ENCODE data around the gene COASY.
"Not testable (repeated sequence)": the region's sequence is repeated elsewhere in the genome, so short reads cannot be mapped to it uniquely, and the experiment has no call there.

COASY gene

DNA sequence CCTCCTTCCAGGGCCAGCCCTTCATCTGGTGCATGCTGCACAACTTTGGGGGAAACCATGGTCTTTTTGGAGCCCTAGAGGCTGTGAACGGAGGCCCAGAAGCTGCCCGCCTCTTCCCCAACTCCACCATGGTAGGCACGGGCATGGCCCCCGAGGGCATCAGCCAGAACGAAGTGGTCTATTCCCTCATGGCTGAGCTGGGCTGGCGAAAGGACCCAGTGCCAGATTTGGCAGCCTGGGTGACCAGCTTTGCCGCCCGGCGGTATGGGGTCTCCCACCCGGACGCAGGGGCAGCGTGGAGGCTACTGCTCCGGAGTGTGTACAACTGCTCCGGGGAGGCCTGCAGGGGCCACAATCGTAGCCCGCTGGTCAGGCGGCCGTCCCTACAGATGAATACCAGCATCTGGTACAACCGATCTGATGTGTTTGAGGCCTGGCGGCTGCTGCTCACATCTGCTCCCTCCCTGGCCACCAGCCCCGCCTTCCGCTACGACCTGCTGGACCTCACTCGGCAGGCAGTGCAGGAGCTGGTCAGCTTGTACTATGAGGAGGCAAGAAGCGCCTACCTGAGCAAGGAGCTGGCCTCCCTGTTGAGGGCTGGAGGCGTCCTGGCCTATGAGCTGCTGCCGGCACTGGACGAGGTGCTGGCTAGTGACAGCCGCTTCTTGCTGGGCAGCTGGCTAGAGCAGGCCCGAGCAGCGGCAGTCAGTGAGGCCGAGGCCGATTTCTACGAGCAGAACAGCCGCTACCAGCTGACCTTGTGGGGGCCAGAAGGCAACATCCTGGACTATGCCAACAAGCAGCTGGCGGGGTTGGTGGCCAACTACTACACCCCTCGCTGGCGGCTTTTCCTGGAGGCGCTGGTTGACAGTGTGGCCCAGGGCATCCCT lies 18.5 kb upstream of the COASY start:
- Histone ChIP-seq H2AFZ (ENCODE audit: low read length, unreplicated experiment) (no peak overlapping the region), H3K36me3 (ENCODE audit: insufficient read depth, low read length) (peaks cover 15% of the 10 kb centered on the region; the same call in 1 of the 2 replicates), H3K4me3 (ENCODE audit: low read depth, low read length) (no peak overlapping the region), H3K27me3 (ENCODE audit: insufficient read depth, low read length) (no peaks in the 10 kb centered on the region), H3K79me2 (ENCODE audit: control insufficient read depth, insufficient read depth, low read length, unreplicated experiment) (peaks cover 1% of the 10 kb centered on the region), H3K4me1 (ENCODE audit: control insufficient read depth, insufficient read depth, low read length, unreplicated experiment) (peaks cover 7% of the 10 kb centered on the region), H3K27ac (ENCODE audit: low read depth, low read length) (no peak overlapping the region)

DNA sequence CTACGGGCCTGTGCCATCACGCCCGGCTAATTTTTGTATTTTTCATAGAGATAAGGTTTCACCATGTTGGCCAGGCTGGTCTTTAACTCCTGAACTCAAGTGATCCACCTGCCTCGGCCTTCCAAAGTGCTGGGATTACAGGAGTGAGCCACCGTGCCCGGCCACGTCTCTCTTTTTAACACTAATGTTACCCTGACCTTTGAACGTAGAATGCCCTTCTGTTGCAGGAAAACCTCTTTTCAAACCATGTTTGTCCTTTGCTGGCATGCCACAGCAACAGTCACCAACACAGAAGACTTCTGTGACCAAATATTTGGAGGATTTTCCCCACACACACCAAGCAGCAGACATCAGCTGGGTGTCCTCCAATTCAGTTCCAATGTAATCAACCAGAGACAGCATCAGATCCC lies 17.1 kb upstream of the COASY start:
- Histone ChIP-seq H3K27me3 (ENCODE audit: insufficient read depth, low read length) (no peaks in the 10 kb centered on the region), H3K27ac (ENCODE audit: low read depth, low read length) (no peak overlapping the region), H3K79me2 (ENCODE audit: control insufficient read depth, insufficient read depth, low read length, unreplicated experiment) (no peaks in the 10 kb centered on the region), H3K4me3 (ENCODE audit: low read depth, low read length) (no peak overlapping the region), H3K36me3 (ENCODE audit: insufficient read depth, low read length) (peaks cover 9% of the 10 kb centered on the region; the same call in 1 of the 2 replicates), H3K4me1 (ENCODE audit: control insufficient read depth, insufficient read depth, low read length, unreplicated experiment) (peaks cover 7% of the 10 kb centered on the region), H2AFZ (ENCODE audit: low read length, unreplicated experiment) (no peak overlapping the region)

DNA sequence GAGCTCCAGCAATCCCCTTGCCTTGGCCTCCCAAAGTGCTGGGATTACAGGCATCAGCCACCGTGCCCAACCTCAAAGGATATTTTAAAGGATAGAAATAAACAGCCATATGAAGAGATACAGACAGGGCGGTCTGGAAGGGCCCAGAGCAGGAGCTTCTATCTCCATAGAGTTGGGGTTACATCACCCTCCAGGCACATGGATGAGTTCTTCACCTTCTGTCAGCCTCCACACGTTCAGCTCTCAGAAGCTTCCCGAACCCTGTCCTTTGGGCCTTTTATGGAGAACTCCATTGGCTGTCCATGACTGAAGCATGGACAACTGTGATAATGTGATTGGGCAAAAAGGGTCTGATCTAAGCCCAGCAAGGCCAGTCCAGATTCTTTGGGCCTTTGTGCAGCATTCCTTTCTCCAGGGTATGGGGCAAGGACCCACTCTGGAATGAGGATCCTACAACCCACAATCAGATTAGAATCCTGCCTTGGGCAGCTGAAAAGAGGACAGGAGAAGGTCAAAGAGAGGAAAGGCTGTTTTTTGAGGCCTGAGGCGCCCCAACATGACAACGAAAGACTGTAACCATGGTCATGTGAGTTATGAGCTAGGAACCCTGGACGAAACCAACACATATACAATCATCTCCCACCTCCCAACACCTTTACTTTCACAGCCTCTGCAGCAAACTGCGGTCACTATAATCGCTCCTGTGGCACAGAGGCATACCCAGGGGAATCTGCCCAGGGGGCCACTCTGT lies 16.0 kb upstream of the COASY start:
- H3K4me3 ChIP-seq (ENCODE audit: low read depth, low read length); H3K79me2 ChIP-seq (ENCODE audit: control insufficient read depth, insufficient read depth, low read length, unreplicated experiment); H2AFZ ChIP-seq (ENCODE audit: low read length, unreplicated experiment); H3K27ac ChIP-seq (ENCODE audit: low read depth, low read length); H3K27me3 ChIP-seq (ENCODE audit: insufficient read depth, low read length); H3K36me3 ChIP-seq (ENCODE audit: insufficient read depth, low read length); H3K4me1 ChIP-seq (ENCODE audit: control insufficient read depth, insufficient read depth, low read length, unreplicated experiment): not testable (repeated sequence)

DNA sequence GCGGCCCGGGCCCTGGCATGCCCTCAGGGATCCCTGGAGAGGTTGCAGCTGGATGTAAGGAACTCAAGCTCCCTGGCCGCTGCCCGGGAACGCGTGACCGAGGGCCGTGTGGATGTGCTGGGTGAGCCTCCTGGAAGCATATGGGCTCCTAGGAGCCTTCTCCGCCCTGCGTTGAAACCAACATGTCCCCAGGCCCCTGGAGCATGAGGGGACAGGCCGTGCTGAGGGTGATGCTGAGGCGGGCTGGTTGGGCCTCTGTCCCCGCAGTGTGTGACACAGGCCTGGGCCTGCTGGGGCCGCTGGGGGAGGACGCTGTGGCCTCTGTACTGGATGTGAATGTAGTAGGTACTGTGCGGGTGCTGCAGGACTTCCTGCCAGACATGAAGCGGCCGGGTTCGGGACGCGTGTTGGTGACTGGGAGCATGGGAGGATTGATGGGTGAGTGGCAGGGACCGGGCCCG lies 14.9 kb upstream of the COASY start:
- Histone ChIP-seq H3K4me1 (ENCODE audit: control insufficient read depth, insufficient read depth, low read length, unreplicated experiment) (no peaks in the 10 kb centered on the region), H3K27me3 (ENCODE audit: insufficient read depth, low read length) (no peaks in the 10 kb centered on the region), H3K4me3 (ENCODE audit: low read depth, low read length) (no peak overlapping the region), H3K79me2 (ENCODE audit: control insufficient read depth, insufficient read depth, low read length, unreplicated experiment) (no peaks in the 10 kb centered on the region), H3K27ac (ENCODE audit: low read depth, low read length) (no peak overlapping the region), H2AFZ (ENCODE audit: low read length, unreplicated experiment) (no peak overlapping the region), H3K36me3 (ENCODE audit: insufficient read depth, low read length) (0 out of 2 replicates have a peak, but pooled peaks cover 5% of the 10 kb centered on the region)

DNA sequence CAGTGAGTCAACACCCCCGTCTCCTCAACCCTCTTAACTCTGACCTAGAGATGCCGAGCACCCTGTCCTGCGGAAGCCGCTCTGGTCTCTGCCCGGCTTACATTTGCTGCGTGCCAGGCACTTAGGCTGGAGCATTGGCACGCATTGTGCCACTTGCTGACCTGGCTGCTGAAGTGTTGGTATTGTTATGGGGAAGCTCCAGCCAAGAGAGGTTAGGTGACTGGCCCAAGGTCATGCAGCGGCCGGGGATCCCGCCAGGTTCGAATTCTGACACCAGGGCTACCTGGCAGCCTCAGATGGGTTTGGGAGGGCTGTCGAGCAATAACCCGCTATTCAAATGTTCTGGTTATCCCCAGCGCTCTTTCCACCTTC lies 14.3 kb upstream of the COASY start:
- Histone ChIP-seq H3K4me1 (ENCODE audit: control insufficient read depth, insufficient read depth, low read length, unreplicated experiment) (no peaks in the 10 kb centered on the region), H2AFZ (ENCODE audit: low read length, unreplicated experiment) (no peak overlapping the region), H3K36me3 (ENCODE audit: insufficient read depth, low read length) (0 out of 2 replicates have a peak, but pooled peaks cover 5% of the 10 kb centered on the region), H3K27me3 (ENCODE audit: insufficient read depth, low read length) (no peaks in the 10 kb centered on the region), H3K4me3 (ENCODE audit: low read depth, low read length) (no peak overlapping the region), H3K79me2 (ENCODE audit: control insufficient read depth, insufficient read depth, low read length, unreplicated experiment) (no peaks in the 10 kb centered on the region), H3K27ac (ENCODE audit: low read depth, low read length) (no peak overlapping the region)

DNA sequence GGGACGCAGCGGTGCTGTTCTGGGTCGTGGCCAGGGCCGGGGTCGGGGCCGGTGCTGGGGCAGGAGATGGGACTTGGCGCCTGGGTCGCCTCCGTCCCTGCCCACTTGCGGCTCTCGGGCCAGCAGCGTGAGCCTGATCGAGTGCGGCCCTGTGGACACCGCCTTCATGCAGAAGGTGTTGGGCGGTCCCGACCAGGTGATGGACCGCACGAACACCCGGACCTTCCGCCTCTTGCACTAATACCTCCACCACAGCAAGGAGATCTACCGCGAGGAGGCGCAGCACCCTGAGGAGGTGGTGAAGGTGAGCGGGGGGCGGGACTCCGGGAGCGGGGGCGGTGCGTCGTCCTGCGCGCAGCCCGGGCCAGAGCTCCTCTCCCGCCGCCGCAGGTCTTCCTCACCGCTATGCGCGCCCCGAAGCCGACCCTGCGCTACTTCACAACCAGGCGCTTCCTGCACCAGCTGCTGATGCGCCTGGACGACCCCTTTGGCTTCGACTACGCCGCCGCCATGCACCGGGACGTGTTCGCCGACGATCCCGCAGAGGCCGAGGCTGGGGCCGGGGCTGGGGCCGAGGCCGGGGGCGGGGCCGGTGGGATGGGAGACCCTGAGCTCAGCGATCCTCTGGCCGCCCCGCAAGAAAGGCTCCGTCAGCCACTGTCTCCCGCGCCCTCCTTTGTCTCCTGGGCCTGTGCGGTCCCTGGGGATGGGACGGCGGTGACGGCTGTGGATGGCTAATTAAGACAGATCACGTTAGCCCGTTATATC lies 13.7 kb upstream of the COASY start:
- Histone ChIP-seq H3K27me3 (ENCODE audit: insufficient read depth, low read length) (no peaks in the 10 kb centered on the region), H3K36me3 (ENCODE audit: insufficient read depth, low read length) (0 out of 2 replicates have a peak, but pooled peaks cover 4% of the 10 kb centered on the region), H3K79me2 (ENCODE audit: control insufficient read depth, insufficient read depth, low read length, unreplicated experiment) (peaks cover 5% of the 10 kb centered on the region), H3K27ac (ENCODE audit: low read depth, low read length) (no peak overlapping the region), H3K4me3 (ENCODE audit: low read depth, low read length) (no peak overlapping the region; the same call in 1 of the 2 replicates), H3K4me1 (ENCODE audit: control insufficient read depth, insufficient read depth, low read length, unreplicated experiment) (no peaks in the 10 kb centered on the region), H2AFZ (ENCODE audit: low read length, unreplicated experiment) (no peak overlapping the region)

DNA sequence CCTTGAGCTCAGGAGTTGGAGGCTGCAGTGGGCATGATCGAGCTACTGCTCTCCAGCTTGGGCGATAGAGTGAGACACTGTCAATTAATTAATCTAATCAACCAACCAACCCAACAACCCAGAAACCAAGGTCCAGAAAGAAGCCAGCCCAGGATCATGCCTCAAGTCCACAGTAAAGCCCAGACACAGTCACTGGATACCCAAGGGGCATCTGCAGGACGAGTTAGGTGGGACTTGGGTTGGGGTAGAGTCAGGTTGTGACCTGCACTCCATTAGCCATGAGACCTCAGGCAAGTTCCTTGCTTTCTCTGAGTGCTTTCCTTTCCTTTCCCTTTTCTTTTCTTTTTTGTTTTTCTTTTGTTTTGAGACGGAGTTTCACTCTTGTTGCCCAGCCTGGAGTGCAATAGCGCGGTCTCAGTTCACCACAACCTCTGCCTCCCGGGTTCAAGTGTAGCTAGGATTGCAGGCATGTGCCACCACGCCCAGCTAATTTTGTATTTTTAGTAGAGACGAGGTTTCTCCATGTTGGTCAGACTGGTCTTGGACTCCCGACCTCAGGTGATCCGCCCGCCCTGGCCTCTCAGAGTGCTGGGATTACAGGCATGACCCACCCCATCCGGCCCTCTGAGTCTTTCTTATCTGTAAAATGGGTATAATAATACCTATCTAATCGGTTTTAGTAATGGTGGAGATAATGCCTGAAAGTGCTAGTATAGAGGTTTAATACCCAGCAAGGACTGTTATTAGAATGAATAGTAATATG lies 12.8 kb upstream of the COASY start:
- no peak overlapping the region for H3K27ac ChIP-seq (ENCODE audit: low read depth, low read length)
- H3K27me3 ChIP-seq (ENCODE audit: insufficient read depth, low read length): no peaks in the 10 kb centered on the region
- no peaks in the 10 kb centered on the region for H3K36me3 ChIP-seq (ENCODE audit: insufficient read depth, low read length)
- no peak overlapping the region for H3K4me3 ChIP-seq (ENCODE audit: low read depth, low read length)
- peaks cover 5% of the 10 kb centered on the region for H3K79me2 ChIP-seq (ENCODE audit: control insufficient read depth, insufficient read depth, low read length, unreplicated experiment)
- H2AFZ ChIP-seq (ENCODE audit: low read length, unreplicated experiment): no peak overlapping the region
- H3K4me1 ChIP-seq (ENCODE audit: control insufficient read depth, insufficient read depth, low read length, unreplicated experiment): peaks cover 7% of the 10 kb centered on the region

DNA sequence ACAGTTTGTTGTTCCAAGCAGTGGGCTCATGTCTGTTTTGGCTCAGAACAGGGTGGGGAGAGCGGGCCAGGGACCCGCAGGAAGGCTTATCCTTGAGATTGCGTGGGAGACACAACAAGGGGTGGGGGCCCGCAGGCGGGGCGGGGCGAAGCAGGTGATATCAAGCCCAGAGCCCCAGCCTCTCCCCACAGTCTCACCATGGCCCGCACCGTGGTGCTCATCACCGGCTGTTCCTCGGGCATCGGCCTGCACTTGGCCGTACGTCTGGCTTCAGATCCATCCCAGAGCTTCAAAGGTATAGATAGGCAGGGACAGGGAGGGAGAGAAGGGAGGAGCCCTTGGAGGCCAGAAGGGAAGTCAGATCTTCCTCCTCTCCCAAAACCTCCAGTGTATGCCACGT lies 9.2 kb upstream of the COASY start, which contains the start of gene HSD17B1:
TSS of gene HSD17B1 (plus strand) at position 188 of the 400 bp plus-strand sequence. CDS start at position 199, 11 bp downstream.
- H2AFZ ChIP-seq (ENCODE audit: low read length, unreplicated experiment); H3K79me2 ChIP-seq (ENCODE audit: control insufficient read depth, insufficient read depth, low read length, unreplicated experiment); H3K27ac ChIP-seq (ENCODE audit: low read depth, low read length); H3K36me3 ChIP-seq (ENCODE audit: insufficient read depth, low read length); H3K27me3 ChIP-seq (ENCODE audit: insufficient read depth, low read length); H3K4me1 ChIP-seq (ENCODE audit: control insufficient read depth, insufficient read depth, low read length, unreplicated experiment): not testable (repeated sequence)
- peak within 1 kb of the TSS; percentile 90 for H3K4me3 ChIP-seq (ENCODE audit: low read depth, low read length)

DNA sequence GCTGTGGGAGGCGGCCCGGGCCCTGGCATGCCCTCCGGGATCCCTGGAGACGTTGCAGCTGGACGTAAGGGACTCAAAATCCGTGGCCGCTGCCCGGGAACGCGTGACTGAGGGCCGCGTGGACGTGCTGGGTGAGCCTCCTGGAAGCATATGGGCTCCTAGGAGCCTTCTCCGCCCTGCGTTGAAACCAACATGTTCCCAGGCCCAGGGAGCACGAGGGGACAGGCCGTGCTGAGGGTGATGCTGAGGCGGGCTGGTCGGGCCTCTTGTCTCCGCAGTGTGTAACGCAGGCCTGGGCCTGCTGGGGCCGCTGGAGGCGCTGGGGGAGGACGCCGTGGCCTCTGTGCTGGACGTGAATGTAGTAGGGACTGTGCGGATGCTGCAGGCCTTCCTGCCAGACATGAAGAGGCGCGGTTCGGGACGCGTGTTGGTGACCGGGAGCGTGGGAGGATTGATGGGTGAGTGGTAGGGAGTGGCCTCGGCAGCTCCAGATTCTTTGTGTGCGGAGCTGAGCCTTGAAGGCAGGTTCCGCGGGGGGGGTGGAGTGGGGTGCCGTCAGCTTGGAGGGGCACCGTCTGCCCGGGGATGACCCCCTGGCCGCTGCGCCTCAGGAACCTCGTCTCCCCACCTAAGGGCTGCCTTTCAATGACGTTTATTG lies 8.7 kb upstream of the COASY start:
- H3K79me2 ChIP-seq (ENCODE audit: control insufficient read depth, insufficient read depth, low read length, unreplicated experiment): peaks cover 5% of the 10 kb centered on the region
- peak overlapping the region; percentile 90 for H3K4me3 ChIP-seq (ENCODE audit: low read depth, low read length)
- H3K36me3 ChIP-seq (ENCODE audit: insufficient read depth, low read length): no peaks in the 10 kb centered on the region
- no peak overlapping the region for H3K27ac ChIP-seq (ENCODE audit: low read depth, low read length)
- H3K27me3 ChIP-seq (ENCODE audit: insufficient read depth, low read length): no peaks in the 10 kb centered on the region
- H2AFZ ChIP-seq (ENCODE audit: low read length, unreplicated experiment): no peak overlapping the region
- H3K4me1 ChIP-seq (ENCODE audit: control insufficient read depth, insufficient read depth, low read length, unreplicated experiment): peaks cover 7% of the 10 kb centered on the region

Data from ACC112 (cell line).